ENCODE measurements around the gene EEF1AKMT3. TPM values are rescaled to one million over a fixed set of nuclear protein-coding genes. Genes with fewer than 3 reads are reported as not detected.

Gene EEF1AKMT3
- total and polyA plus RNA-seq, 2 of the 4 experiments (the other 2 are of a cell fraction) = 3.2 to 8.1 TPM

- ATAC-seq (ENCODE audit: low read depth) (peak; percentile 30), DNase-seq (peak; percentile 7)
- intact Hi-C loops (cut with micrococcal nuclease) (no loop called here), dilution Hi-C loops (cut with HindIII; ENCODE audit: low sequenced_read_pairs, unreplicated experiment) (no loop called here), in situ Hi-C loops (cut with MboI; ENCODE audit: low sequenced_read_pairs) (no loop called here)
- Histone ChIP-seq H3K79me1 (ENCODE audit: low read depth in 1 of 2, low read length in 2 of 2) (peaks cover 10 to 14% of the 10 kb centered on the region in 2 experiments; a peak in 3 of 4 replicates), H3K9me3 (ENCODE audit: control insufficient read depth, insufficient read depth, low read length) (peaks cover 2% of the 10 kb centered on the region; the same call in 1 of the 2 replicates), H3K4me1 (ENCODE audit: control insufficient read depth, insufficient read depth, low read length) (peaks cover 11% of the 10 kb centered on the region; the same call in 1 of the 2 replicates), H3K56ac (ENCODE audit: extremely low read depth, insufficient read depth, low read length) (no peak within 1 kb of the TSS), H2BK120ac (ENCODE audit: low read depth, low read length) (no peak within 1 kb of the TSS), H4K8ac (ENCODE audit: low read depth in 2 of 2, low read length in 2 of 2) (no peak within 1 kb of the TSS), H2AK5ac (ENCODE audit: low read depth, low read length) (no peak within 1 kb of the TSS), H3K23ac (ENCODE audit: low read depth, low read length) (peak within 1 kb of the TSS; percentile 71; the same call in 1 of the 2 replicates), H4K91ac (ENCODE audit: insufficient read depth, low read depth, low read length) (no peak within 1 kb of the TSS), H2BK20ac (ENCODE audit: low read depth, low read length) (no peak within 1 kb of the TSS), H3K27ac (ENCODE audit: insufficient read depth, low read length) (no peak within 1 kb of the TSS), H2BK15ac (ENCODE audit: low read depth, low read length) (no peak within 1 kb of the TSS), H3K27me3 (ENCODE audit: control insufficient read depth, insufficient read depth, low read length) (peaks cover 43% of the 10 kb centered on the region), H3K4me2 (ENCODE audit: low read depth, low read length) (peak within 1 kb of the TSS; percentile 70), H3K4me3 (ENCODE audit: insufficient read depth, low read depth, low read length) (peak within 1 kb of the TSS; percentile 10), H3K9ac (ENCODE audit: low read depth, low read length) (no peak within 1 kb of the TSS), H4K5ac (ENCODE audit: low read depth, low read length) (no peak within 1 kb of the TSS), H2AFZ (replicated peaks; ENCODE audit: low read length, poor library complexity) (peak within 1 kb of the TSS; percentile 82), H3K36me3 (ENCODE audit: control insufficient read depth, insufficient read depth, low read length) (peaks cover 1% of the 10 kb centered on the region; the same call in 1 of the 2 replicates), H4K20me1 (ENCODE audit: insufficient read depth, low read length) (no peaks in the 10 kb centered on the region), H3K14ac (replicated peaks; ENCODE audit: low read depth, low read length) (no peak within 1 kb of the TSS), H3K18ac (ENCODE audit: low read depth, low read length) (no peak within 1 kb of the TSS), H2BK5ac (ENCODE audit: low read depth, low read length, poor library complexity, severe bottlenecking) (no peak within 1 kb of the TSS), H3K4ac (ENCODE audit: low read depth, low read length) (no peak within 1 kb of the TSS), H3K9me1 (ENCODE audit: insufficient read depth, low read length) (peaks cover 9% of the 10 kb centered on the region), H2AK9ac (replicated peaks; ENCODE audit: low read depth, low read length, poor library complexity) (no peak within 1 kb of the TSS)
- no peak for TF ChIP-seq MAZ (IDR thresholded peaks at IDR 0.05; ENCODE audit: borderline replicate concordance, low read depth, low read length)
- peak; percentile 36; the same call in 1 of the 2 replicates for TF ChIP-seq CEBPB (IDR thresholded peaks at IDR 0.05; ENCODE audit: low read depth, low read length)
- no peak for TF ChIP-seq POLR2A (IDR thresholded peaks at IDR 0.05; ENCODE audit: low read depth, low read length)
- WGBS, 2 experiments (ENCODE audit: extremely low coverage in 2 of 2, insufficient read length in 1 of 2) = 11% methylated on average over 24 of the region's 38 CpGs; no CpG with 5 or more reads in 1 of the 2 experiments
- no TSS peak for BruUV-seq (replicated peaks)
- POLR2A ChIA-PET (ENCODE audit: unreplicated experiment) = no interaction called here
- CTCF ChIA-PET = interaction anchor here (0.7 kb wide), 1 partner anchor 11 kb away, joined by 3 read pairs; no protein-coding TSS in a partner anchor
These were observed 5.7 kb upstream of the EEF1AKMT3 start, which contains the start of gene CYP27B1 for GRCh38 chr12:57766464-57767304. TSS of gene CYP27B1 (minus strand) at chr12:57767078. CDS start at chr12:57767041, 37 bp downstream.
